PC-9 (cell line): Measurements from ENCODE around the gene NDST1. TPM values are rescaled to one million over a fixed set of nuclear protein-coding genes. Genes with fewer than 3 reads are reported as not detected.

ENCODE experiments used
- BruUV-seq: library from RNA; stranded (reverse); fragments of 400-500 nt; replicated peaks from 2 replicates; lab custom pipeline; 2021; lab: Mats Ljungman, UMichigan
- CTCF ChIA-PET: fragments of 300-600 bp; sonication (Branson Sonifier 250); formaldehyde crosslinking; loops from one replicate; lab custom pipeline; 2022; ENCODE audit warnings: antibody characterized with exemption; lab: Charles Lee
- POLR2A ChIA-PET: fragments of 300-600 bp; sonication (Branson Sonifier 250); formaldehyde crosslinking; loops from one replicate; lab custom pipeline; 2022; ENCODE audit warnings: antibody characterized with exemption; ENCODE audit not compliant: unreplicated experiment; lab: Charles Lee
- DNase-seq, 2 experiments: peaks; one replicate each; pipeline versions ENCODE4 v3.0.0 to v3.0.0-alpha.2; 2015 to 2022; ENCODE audit warnings: mixed read lengths in 1 of 2
- H2AFZ ChIP-seq: fragments of 200-600 bp; sonication (generic); 2 replicates; pipeline ENCODE4 v1.8.1; 2017; ENCODE audit warnings: antibody characterized with exemption
- H3F3A ChIP-seq: fragments of 200-600 bp; sonication (generic); 2 replicates; pipeline ENCODE4 v1.8.1; 2017; ENCODE audit warnings: antibody characterized with exemption, mild to moderate bottlenecking, low read depth; ENCODE audit not compliant: insufficient read depth
- H3K27ac ChIP-seq: fragments of 200-600 bp; sonication (generic); 2 replicates; pipeline ENCODE4 v1.6.1; 2016; ENCODE audit warnings: mixed run types
- H3K27me3 ChIP-seq: fragments of 200-600 bp; sonication (generic); 2 replicates; pipeline ENCODE4 v1.6.1; 2016; ENCODE audit warnings: low read depth, mixed run types; ENCODE audit not compliant: insufficient read depth
- H3K36me3 ChIP-seq: fragments of 200-600 bp; sonication (generic); 2 replicates; pipeline ENCODE4 v1.6.1; 2016; ENCODE audit warnings: low read depth, mixed run types
- H3K4me1 ChIP-seq: fragments of 200-600 bp; sonication (generic); replicated peaks from 2 replicates; pipeline ENCODE4 v1.6.1; 2016; ENCODE audit warnings: mixed run types; ENCODE audit not compliant: insufficient read depth
- H3K4me2 ChIP-seq: fragments of 200-600 bp; sonication (generic); 2 replicates; pipeline ENCODE4 v1.6.1; 2017; ENCODE audit warnings: mixed run types
- H3K4me3 ChIP-seq: fragments of 200-600 bp; sonication (generic); 2 replicates; pipeline ENCODE4 v1.6.1; 2016; ENCODE audit warnings: mixed run types
- H3K79me2 ChIP-seq: fragments of 200-600 bp; sonication (generic); 2 replicates; pipeline ENCODE4 v1.6.1; 2017; ENCODE audit warnings: low read depth, mixed run types
- H3K9me2 ChIP-seq: fragments of 200-600 bp; sonication (generic); 2 replicates; pipeline ENCODE4 v1.8.1; 2017; ENCODE audit warnings: mild to moderate bottlenecking; ENCODE audit not compliant: insufficient read depth
- H3K9me3 ChIP-seq: fragments of 200-600 bp; sonication (generic); 2 replicates; pipeline ENCODE4 v1.8.1; 2016; ENCODE audit warnings: low read depth; ENCODE audit not compliant: insufficient read depth
- H4K20me1 ChIP-seq: fragments of 200-600 bp; sonication (generic); 2 replicates; pipeline ENCODE4 v1.8.1; 2017; ENCODE audit not compliant: insufficient read depth
- CTCF ChIP-seq: fragments of 200-600 bp; sonication (generic); conservative IDR thresholded peaks from 2 replicates; pipeline ENCODE4 v1.6.1; 2017; ENCODE audit warnings: mixed run types, antibody characterized with exemption, mild to moderate bottlenecking, moderate library complexity
- EZH2 ChIP-seq: fragments of 200-600 bp; sonication (generic); IDR thresholded peaks from 2 replicates; pipeline ENCODE4 v1.8.0; 2017; ENCODE audit warnings: antibody characterized with exemption, low read depth
- intact Hi-C: fragments of 100-400 bp; cut with micrococcal nuclease; formaldehyde crosslinking; loops from one replicate; pipeline ENCODE4 v1.10.0; 2022; ENCODE audit not compliant: unreplicated experiment
- total RNA-seq: library from RNA; stranded (reverse); gene quantifications from 2 replicates; pipeline ENCODE4 v1.2.3, GENCODE V29; 2021

NDST1 gene
- total RNA-seq, 1 experiment from 2014 or later = 94.3 TPM

DNA sequence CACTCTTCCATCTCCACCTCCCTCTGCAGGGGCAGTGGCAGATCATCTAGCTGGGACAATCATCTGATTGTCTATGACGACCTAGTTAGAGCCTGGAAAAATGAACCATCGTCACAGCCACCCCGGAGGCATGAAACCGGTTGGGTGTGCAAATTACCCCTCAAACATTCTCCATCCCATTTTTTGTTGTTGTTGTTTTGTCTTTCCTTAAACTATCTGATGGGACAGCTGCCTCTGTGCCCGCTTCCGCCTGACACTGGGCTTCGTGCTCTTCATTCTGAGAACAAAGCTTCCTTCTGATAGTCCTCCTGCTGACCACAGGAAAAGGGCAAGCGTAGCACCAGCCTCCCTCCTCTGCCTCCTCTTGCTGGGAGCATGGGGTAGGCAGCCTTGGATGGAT, 7.0 kb upstream of the NDST1 start:
- H2AFZ ChIP-seq = no peak overlapping the region
- peaks cover 85% of the 10 kb centered on the region for H3K79me2 ChIP-seq
- no peaks in the 10 kb centered on the region for H3K36me3 ChIP-seq
- no peak overlapping the region for H3K4me3 ChIP-seq
- peaks cover 81% of the 10 kb centered on the region for H4K20me1 ChIP-seq
- H3K27me3 ChIP-seq = no peaks in the 10 kb centered on the region
- no peaks in the 10 kb centered on the region for H3K9me2 ChIP-seq
- no peak for TF ChIP-seq CTCF
- TF ChIP-seq EZH2 = no peak
- ChIA-PET POLR2A (interaction anchor here (0.5 kb wide), 1 partner anchor 14 kb away, joined by 3 read pairs; no protein-coding TSS in a partner anchor), CTCF (no interaction called here)
- intact Hi-C loops = no loop called here
- H3F3A ChIP-seq = peaks cover 21% of the 10 kb centered on the region
- no peak overlapping the region for H3K27ac ChIP-seq
- no peaks in the 10 kb centered on the region for H3K9me3 ChIP-seq
- no peak for DNase-seq
- no TSS peak for BruUV-seq
- H3K4me1 ChIP-seq = peaks cover 20% of the 10 kb centered on the region
- H3K4me2 ChIP-seq = no peak overlapping the region

- Histone ChIP-seq H3F3A (peaks cover 9% of the 10 kb centered on the region), H3K9me3 (no peaks in the 10 kb centered on the region), H3K9me2 (no peaks in the 10 kb centered on the region), H3K4me3 (no peak overlapping the region), H3K4me1 (peaks cover 10% of the 10 kb centered on the region), H3K4me2 (no peak overlapping the region), H3K79me2 (peaks cover 89% of the 10 kb centered on the region), H3K36me3 (no peaks in the 10 kb centered on the region), H3K27ac (no peak overlapping the region), H4K20me1 (peaks cover 83% of the 10 kb centered on the region), H2AFZ (no peak overlapping the region), H3K27me3 (no peaks in the 10 kb centered on the region)
- CTCF ChIA-PET = no interaction called here
- intact Hi-C loops = no loop called here
- no peak for DNase-seq
- BruUV-seq = no TSS peak
- TF ChIP-seq CTCF = no peak
- TF ChIP-seq EZH2 = no peak
- POLR2A ChIA-PET = no interaction called here
Measured at GRCh38 chr5:150502106-150502505, 5.8 kb upstream of the NDST1 start.

DNA sequence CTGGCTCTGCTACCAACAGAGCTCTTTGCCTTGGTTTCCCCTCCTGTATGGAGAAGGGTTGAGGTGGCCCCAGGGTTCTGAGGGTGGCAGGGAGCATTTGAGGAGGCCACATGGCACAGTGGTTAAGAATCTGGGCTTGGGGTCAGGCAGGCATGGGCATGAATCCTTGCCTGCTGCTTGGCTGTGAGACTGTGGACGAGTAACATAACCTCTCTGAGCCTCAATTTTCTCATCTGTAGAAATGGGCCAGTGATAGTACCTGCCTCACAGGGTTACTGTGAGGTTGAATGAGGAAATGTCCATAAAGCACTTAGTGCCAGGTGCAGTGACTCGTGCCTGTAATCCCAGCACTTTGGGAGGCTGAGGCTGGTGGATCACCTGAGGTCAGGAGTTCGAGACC, 5.1 kb upstream of the NDST1 start:
- peaks cover 85% of the 10 kb centered on the region for H4K20me1 ChIP-seq
- H3K36me3 ChIP-seq = no peaks in the 10 kb centered on the region
- H3K4me3 ChIP-seq = no peak overlapping the region
- ChIA-PET POLR2A (no interaction called here), CTCF (no interaction called here)
- H3K4me1 ChIP-seq = peaks cover 4% of the 10 kb centered on the region
- H3K9me2 ChIP-seq = no peaks in the 10 kb centered on the region
- H3K4me2 ChIP-seq = no peak overlapping the region
- no peak for DNase-seq
- intact Hi-C loops = no loop called here
- no TSS peak for BruUV-seq
- H2AFZ ChIP-seq = no peak overlapping the region
- H3F3A ChIP-seq = peaks cover 4% of the 10 kb centered on the region; the same call in 1 of the 2 replicates
- peaks cover 93% of the 10 kb centered on the region for H3K79me2 ChIP-seq
- no peaks in the 10 kb centered on the region for H3K9me3 ChIP-seq
- H3K27ac ChIP-seq = no peak overlapping the region
- no peaks in the 10 kb centered on the region for H3K27me3 ChIP-seq
- no peak for TF ChIP-seq EZH2
- no peak for TF ChIP-seq CTCF
